Stimulated activated CD4-positive, alpha-beta T cell treated with anti-CD3 and anti-CD28 coated beads, Interleukin-15, amount 100 ng/mL, for 1 hour (primary cell): ENCODE measurements around the gene TLR7.

Experiments
- DNase-seq, 2 donors: peaks; one replicate each; pipeline ENCODE4 v3.0.0-alpha.2; 2020; ENCODE audit warnings: low read depth in 1 of 2, low spot score in 1 of 2

The TLR7 gene

GRCh38 chrX:12866451-12867377, at the start of gene TLR7:
TLR7 (plus strand) TSS chrX:12867072; CDS start chrX:12867579, 507 bp downstream.
- no peak for DNase-seq

- no peak for DNase-seq
These were observed 49.3 kb upstream of the TLR7 start for GRCh38 chrX:12817528-12817927.

DNA sequence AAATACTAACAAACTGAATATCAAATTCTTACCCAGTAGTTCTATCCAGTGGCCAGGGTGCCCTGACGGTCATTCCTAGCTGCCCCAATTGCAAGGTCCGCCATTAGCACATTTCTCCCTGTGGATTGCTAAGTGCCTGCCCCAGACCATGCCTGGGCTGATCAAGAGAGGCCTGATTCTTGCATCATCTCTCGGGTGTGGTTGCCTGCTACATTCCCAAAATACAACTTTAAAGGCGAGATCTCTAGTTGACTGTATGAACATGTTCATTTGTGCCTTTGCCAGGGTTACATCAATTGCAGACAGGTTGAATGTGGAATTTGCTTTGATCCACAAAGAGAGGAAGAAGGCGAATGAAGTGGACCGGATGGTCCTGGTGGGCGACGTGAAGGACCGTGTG, 47.6 kb upstream of the TLR7 start:
- DNase-seq, result no peak

DNA sequence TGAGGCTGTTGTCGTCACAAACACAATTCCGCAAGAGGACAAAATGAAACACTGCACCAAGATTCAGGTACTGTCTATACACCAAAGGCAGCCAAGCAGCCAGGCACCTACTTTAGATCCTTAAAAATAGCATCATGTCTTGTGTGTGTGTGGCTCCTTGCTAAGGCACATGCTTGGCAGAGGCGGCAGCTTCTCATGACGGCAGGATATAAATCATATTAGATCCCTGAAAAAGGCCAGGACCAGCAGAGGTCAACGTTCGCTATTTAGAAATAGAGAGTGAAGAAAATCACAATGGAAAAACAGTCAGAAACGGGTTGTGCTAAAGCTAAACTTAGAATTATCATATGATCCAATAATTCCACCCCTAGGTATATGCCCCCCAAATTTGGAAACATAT, 46.1 kb upstream of the TLR7 start:
- no peak for DNase-seq

- DNase-seq, result no peak
These were observed 41.9 kb upstream of the TLR7 start for GRCh38 chrX:12824944-12825343.

DNA sequence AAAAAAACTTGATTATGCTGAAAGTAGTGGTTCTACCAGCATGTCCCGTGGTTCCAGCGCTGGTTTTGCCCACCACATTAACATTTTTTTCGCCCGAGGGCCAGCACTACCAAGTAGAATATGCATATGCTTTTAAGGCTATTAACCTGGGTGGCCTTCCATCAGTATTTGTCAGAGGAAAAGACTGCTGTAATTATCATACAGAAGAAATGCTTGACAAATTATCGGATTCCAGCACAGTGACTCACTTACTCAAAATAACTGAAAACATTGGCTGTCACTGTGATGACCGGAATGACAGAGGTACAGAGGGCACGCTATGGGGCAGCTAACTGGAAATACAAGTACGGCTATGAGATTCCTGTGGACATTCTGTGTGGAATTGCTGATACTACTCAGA, 41.1 kb upstream of the TLR7 start:
- no peak for DNase-seq

DNA sequence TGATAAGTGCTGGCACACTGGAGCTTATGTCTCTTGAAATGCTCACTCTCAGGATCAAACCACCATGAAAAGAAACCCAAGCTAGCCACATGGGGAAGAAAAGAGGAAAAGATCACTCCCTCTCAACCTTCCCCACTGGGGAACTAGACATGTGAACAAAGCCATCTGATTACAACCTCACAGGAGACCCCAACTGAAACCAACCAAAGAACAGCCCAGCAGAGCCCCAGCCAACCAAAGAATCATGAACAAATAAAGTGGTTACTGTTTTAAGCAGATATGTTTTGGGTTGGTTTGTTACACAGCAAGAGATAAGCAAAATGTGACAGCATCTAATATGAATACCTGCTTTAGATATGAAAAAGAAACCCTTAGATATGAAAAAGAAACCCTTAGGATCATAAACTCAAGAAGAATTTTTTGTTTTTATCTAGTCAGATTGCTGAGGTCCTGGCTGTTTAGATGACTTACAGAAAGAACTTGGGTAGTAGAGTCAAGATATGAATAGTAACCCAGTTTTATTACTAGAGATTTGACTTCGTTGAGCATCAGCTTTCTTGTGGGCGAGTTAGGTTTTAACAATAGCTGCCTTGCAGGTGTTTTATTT, 23.7 kb upstream of the TLR7 start:
- no peak for DNase-seq

- no peak for DNase-seq
These were observed 23.1 kb upstream of the TLR7 start for GRCh38 chrX:12843668-12844279.

GRCh38 chrX:12844319-12844718, 22.6 kb upstream of the TLR7 start:
- no peak for DNase-seq

- no peak for DNase-seq
These were observed 1.5 kb upstream of the TLR7 start for GRCh38 chrX:12865359-12865758.

GRCh38 chrX:12867685-12868084, 813 bp downstream of the TLR7 start:
- DNase-seq, result no peak

DNA sequence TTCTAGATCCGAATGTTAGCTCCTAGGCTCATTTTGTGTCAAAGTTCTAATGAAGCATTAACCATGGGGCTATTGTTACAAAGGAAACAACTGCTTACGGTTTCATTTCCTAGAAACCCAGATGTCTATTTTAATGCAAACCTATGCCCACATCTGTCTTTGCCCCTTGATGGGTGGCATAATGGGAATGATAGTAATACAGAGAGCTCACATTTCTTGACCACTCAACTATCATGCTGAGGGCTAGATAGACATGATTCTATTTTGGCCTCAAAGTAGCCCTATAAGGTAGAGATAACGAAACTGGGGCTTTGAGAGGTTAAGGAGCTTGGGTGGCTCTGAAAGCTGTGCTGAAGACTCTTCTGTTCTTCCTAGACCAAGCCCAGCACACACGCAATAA, 1.9 kb downstream of the TLR7 start:
- DNase-seq, result no peak

DNA sequence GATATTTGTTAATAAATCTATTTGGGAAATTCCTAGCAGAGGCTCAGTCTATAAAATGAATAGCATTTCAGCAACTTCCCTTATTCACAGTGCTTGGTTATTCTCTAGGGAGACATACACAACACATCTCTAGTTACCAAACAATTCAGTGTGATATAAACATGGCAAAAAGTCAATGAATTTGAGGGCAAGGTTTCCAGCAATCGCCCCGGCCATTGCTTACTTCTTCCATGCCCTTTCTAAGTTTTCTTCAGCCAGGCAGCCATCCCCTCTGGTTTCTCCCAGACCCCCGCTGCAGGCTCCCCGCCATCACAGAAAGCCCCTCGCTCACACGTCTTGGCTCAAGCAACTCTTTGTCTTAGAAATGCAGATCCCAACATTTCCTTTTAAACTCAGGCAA, 4.4 kb downstream of the TLR7 start:
- DNase-seq, result no peak

DNA sequence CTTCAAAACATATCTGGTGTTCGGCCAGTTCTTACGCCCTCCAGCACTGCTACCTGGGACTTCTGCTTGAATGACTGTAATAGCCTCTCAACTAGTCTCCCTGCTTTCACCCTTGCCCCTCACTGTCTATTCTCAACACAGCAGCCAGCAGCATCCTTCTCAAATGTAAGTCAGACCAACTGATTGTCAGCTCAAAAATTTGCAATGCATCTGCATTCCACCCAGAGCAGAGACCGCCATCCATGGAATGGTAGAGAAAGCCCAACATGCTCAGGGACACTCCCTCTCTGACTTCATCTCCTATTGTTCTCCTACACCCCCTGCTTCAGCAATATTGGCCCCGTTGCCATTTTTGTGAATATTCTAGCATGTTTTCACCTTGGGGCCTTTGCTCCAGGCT, 5.9 kb downstream of the TLR7 start:
- no peak for DNase-seq

DNA sequence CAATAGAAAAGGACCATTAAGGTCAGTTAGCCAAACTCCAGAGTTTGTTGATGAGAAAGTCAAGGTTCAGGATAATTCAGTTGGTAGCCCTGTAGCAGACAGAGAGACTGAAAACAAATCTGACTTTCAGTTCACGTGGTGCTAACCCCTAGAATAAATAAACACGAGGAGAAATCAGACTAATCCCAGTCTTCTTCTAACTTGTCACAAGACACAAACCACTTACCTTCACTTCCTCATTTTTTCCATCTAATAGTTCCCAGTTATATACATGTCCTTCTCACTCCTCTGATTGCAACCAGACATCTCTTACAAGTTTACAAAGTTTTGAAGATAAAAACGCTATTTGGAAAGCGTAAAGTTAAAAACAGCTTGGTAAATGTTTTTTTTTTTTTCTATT, 7.7 kb downstream of the TLR7 start:
- DNase-seq, result no peak

GRCh38 chrX:12877386-12877785, 10.5 kb downstream of the TLR7 start:
- no peak for DNase-seq

GRCh38 chrX:12878536-12878935, 11.7 kb downstream of the TLR7 start:
- DNase-seq, result no peak

- no peak for DNase-seq
These were observed 15.0 kb downstream of the TLR7 start for GRCh38 chrX:12881914-12882313.

DNA sequence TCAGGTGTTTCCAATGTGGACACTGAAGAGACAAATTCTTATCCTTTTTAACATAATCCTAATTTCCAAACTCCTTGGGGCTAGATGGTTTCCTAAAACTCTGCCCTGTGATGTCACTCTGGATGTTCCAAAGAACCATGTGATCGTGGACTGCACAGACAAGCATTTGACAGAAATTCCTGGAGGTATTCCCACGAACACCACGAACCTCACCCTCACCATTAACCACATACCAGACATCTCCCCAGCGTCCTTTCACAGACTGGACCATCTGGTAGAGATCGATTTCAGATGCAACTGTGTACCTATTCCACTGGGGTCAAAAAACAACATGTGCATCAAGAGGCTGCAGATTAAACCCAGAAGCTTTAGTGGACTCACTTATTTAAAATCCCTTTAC, 18.6 kb downstream of the TLR7 start:
- DNase-seq, result no peak

DNA sequence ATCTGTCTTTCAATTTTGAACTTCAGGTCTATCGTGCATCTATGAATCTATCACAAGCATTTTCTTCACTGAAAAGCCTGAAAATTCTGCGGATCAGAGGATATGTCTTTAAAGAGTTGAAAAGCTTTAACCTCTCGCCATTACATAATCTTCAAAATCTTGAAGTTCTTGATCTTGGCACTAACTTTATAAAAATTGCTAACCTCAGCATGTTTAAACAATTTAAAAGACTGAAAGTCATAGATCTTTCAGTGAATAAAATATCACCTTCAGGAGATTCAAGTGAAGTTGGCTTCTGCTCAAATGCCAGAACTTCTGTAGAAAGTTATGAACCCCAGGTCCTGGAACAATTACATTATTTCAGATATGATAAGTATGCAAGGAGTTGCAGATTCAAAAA, 19.7 kb downstream of the TLR7 start:
- DNase-seq, result no peak

DNA sequence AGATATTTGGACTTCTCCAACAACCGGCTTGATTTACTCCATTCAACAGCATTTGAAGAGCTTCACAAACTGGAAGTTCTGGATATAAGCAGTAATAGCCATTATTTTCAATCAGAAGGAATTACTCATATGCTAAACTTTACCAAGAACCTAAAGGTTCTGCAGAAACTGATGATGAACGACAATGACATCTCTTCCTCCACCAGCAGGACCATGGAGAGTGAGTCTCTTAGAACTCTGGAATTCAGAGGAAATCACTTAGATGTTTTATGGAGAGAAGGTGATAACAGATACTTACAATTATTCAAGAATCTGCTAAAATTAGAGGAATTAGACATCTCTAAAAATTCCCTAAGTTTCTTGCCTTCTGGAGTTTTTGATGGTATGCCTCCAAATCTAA, 20.3 kb downstream of the TLR7 start:
- DNase-seq, result no peak

DNA sequence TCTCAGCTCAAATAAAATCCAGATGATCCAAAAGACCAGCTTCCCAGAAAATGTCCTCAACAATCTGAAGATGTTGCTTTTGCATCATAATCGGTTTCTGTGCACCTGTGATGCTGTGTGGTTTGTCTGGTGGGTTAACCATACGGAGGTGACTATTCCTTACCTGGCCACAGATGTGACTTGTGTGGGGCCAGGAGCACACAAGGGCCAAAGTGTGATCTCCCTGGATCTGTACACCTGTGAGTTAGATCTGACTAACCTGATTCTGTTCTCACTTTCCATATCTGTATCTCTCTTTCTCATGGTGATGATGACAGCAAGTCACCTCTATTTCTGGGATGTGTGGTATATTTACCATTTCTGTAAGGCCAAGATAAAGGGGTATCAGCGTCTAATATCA, 20.9 kb downstream of the TLR7 start:
- DNase-seq, result no peak
